Endothelial cell of umbilical vein (primary cell): ENCODE data around the gene ARL6IP6. TPM values are rescaled to one million over a fixed set of nuclear protein-coding genes. Genes with fewer than 3 reads are reported as not detected.

ENCODE experiments used
- BruUV-seq: library from RNA; stranded (reverse); fragments of 400-500 nt; replicated peaks from 2 replicates; lab custom pipeline; 2021; lab: Mats Ljungman, UMichigan
- CTCF ChIA-PET: fragments of 300-600, 350-600 bp; sonication (Branson Sonifier 250); formaldehyde crosslinking; loops from one replicate; lab custom pipeline; 2021; ENCODE audit warnings: antibody characterized with exemption, inconsistent platforms; lab: Charles Lee
- POLR2A ChIA-PET: fragments of 300-600, 350-600 bp; sonication (Branson Sonifier 250); formaldehyde crosslinking; loops from one replicate; lab custom pipeline; 2021; ENCODE audit warnings: antibody characterized with exemption, inconsistent platforms; lab: Charles Lee
- DNase-seq: peaks from one replicate; pipeline ENCODE4 v3.0.0-alpha.2; 2011; ENCODE audit warnings: low read depth, low spot score
- FAIRE-seq: peaks from 2 replicates; lab custom pipeline; 2011; peaks lifted over from hg19 to GRCh38; lab: Jason Lieb, UNC
- H2AFZ ChIP-seq: 2 replicates; pipeline ENCODE4 v1.6.0; 2012; ENCODE audit warnings: low read depth, low read length, control low read depth, inconsistent platforms
- H3K27ac ChIP-seq: 2 replicates; pipeline ENCODE4 v1.5.1; 2011; ENCODE audit warnings: low read depth, mild to moderate bottlenecking, control low read depth, low read length, moderate library complexity; ENCODE audit not compliant: insufficient read depth
- H3K27me3 ChIP-seq, 2 experiments: 2 replicates each; pipeline versions ENCODE4 v1.6.0 to v1.6.1; 2011; ENCODE audit warnings: low read length in 2 of 2, mixed read lengths in 1 of 2; ENCODE audit not compliant: control insufficient read depth in 2 of 2, insufficient read depth in 2 of 2
- H3K36me3 ChIP-seq, 2 experiments: 2 replicates in 1 of 2; 3 replicates in 1 of 2; pipeline ENCODE4 v1.5.1; 2011; ENCODE audit warnings: low read length in 2 of 2, mild to moderate bottlenecking in 1 of 2, moderate library complexity in 1 of 2; ENCODE audit not compliant: control insufficient read depth in 2 of 2, insufficient read depth in 2 of 2; ENCODE audit errors: extremely low read depth in 1 of 2
- H3K4me1 ChIP-seq: 3 replicates; pipeline ENCODE4 v1.5.1; 2011; ENCODE audit warnings: mild to moderate bottlenecking, low read length; ENCODE audit not compliant: control insufficient read depth, insufficient read depth; ENCODE audit errors: extremely low read depth
- H3K4me2 ChIP-seq: 2 replicates; pipeline ENCODE4 v1.6.1; 2011; ENCODE audit warnings: low read length, control low read depth, mixed read lengths; ENCODE audit not compliant: insufficient read depth
- H3K4me3 ChIP-seq, 3 experiments: fragments of 200-600 bp in 1 of 3; sonication (generic), shearing (Covaris generic) in 1 of 3; replicated peaks in 1 of 3; 2 replicates each; pipeline ENCODE4 v1.5.1; 2011 to 2016; ENCODE audit warnings: control low read depth in 3 of 3, low read length in 3 of 3, mild to moderate bottlenecking in 2 of 3, inconsistent platforms in 1 of 3, low read depth in 1 of 3, moderate library complexity in 1 of 3; ENCODE audit not compliant: insufficient read depth in 1 of 3
- H3K79me2 ChIP-seq: 2 replicates; pipeline ENCODE4 v1.6.0; 2012; ENCODE audit warnings: low read length, inconsistent platforms; ENCODE audit not compliant: control insufficient read depth, insufficient read depth
- H3K9ac ChIP-seq: replicated peaks from 2 replicates; pipeline ENCODE3; 2011; ENCODE audit warnings: low read length, control low read depth; ENCODE audit not compliant: insufficient read depth; ENCODE audit errors: extremely low read depth
- H3K9me1 ChIP-seq: replicated peaks from 3 replicates; pipeline ENCODE4 v1.6.0; 2011; ENCODE audit warnings: mild to moderate bottlenecking, low read length; ENCODE audit not compliant: control insufficient read depth, insufficient read depth; ENCODE audit errors: extremely low read depth
- H3K9me3 ChIP-seq: replicated peaks from 2 replicates; pipeline ENCODE4 v1.5.1; 2012; ENCODE audit warnings: low read length, inconsistent platforms; ENCODE audit not compliant: control insufficient read depth, insufficient read depth
- H4K20me1 ChIP-seq: replicated peaks from 2 replicates; pipeline ENCODE3; 2011; ENCODE audit warnings: mild to moderate bottlenecking, low read length; ENCODE audit not compliant: control insufficient read depth, insufficient read depth; ENCODE audit errors: extremely low read depth
- EZH2 ChIP-seq: IDR thresholded peaks from 2 replicates; pipeline ENCODE4 v1.6.1; 2012; ENCODE audit warnings: borderline replicate concordance, low read depth, mild to moderate bottlenecking, moderate library complexity, low read length, inconsistent platforms; ENCODE audit not compliant: severe bottlenecking
- GATA2 ChIP-seq: IDR thresholded peaks from 2 replicates; pipeline ENCODE4 v1.7.0; 2011; ENCODE audit warnings: low read depth, mild to moderate bottlenecking, moderate library complexity, mixed read lengths, low read length; ENCODE audit not compliant: insufficient read length, insufficient read depth
- MAX ChIP-seq: IDR thresholded peaks from 2 replicates; pipeline ENCODE4 v1.6.1; 2011; ENCODE audit not compliant: insufficient read depth, insufficient read length
- POLR2AphosphoS5 ChIP-seq: IDR thresholded peaks from 2 replicates; pipeline ENCODE4 v1.6.1; 2012; ENCODE audit warnings: low read depth, mild to moderate bottlenecking, control low read depth, low read length, moderate library complexity; ENCODE audit not compliant: insufficient read depth
- dilution Hi-C: fragments of 300-500 bp; cut with MboI; formaldehyde crosslinking; loops from one replicate; pipeline ENCODE4 v1.15.0; 2019; ENCODE audit warnings: low sequenced_read_pairs; ENCODE audit not compliant: extremely low pct_ligation_motif_present
- intact Hi-C: fragments of 100-400 bp; cut with micrococcal nuclease; formaldehyde crosslinking; loops from one replicate; pipeline ENCODE4 v1.10.0; 2022
- polyA plus RNA-seq, 4 experiments: library from polyadenylated mRNA; depleted of rRNA in 3 of 4; stranded (reverse) in 3 of 4; unstranded in 1 of 4; fragments of >200 nt; gene quantifications; 2 replicates each; pipeline versions ENCODE4 v1.2.1 to v1.2.3, GENCODE V29; 2011 to 2012; ENCODE audit warnings: missing spikeins in 1 of 4
- total RNA-seq: library from RNA; stranded (reverse); gene quantifications from 2 replicates; pipeline ENCODE4 v1.2.3, GENCODE V29; 2021
- TF ChIP-seq, protein P1 (sequence below), 2 donors: IDR thresholded peaks; 1 replicate in 1 of 2; 2 replicates in 1 of 2; pipeline ENCODE4 v1.5.1; 2011; ENCODE audit warnings: low read length in 2 of 2, mild to moderate bottlenecking in 2 of 2, moderate library complexity in 2 of 2, control low read depth in 1 of 2, inconsistent platforms in 1 of 2, low read depth in 1 of 2; ENCODE audit not compliant: insufficient read depth in 1 of 2; ENCODE audit errors: extremely low read depth in 1 of 2

Gene ARL6IP6
- total and polyA plus RNA-seq, 2 donors (not counting 3 experiments of a cell fraction or from before 2014, with no cell fraction given) = 36.5 to 57.8 TPM

DNA sequence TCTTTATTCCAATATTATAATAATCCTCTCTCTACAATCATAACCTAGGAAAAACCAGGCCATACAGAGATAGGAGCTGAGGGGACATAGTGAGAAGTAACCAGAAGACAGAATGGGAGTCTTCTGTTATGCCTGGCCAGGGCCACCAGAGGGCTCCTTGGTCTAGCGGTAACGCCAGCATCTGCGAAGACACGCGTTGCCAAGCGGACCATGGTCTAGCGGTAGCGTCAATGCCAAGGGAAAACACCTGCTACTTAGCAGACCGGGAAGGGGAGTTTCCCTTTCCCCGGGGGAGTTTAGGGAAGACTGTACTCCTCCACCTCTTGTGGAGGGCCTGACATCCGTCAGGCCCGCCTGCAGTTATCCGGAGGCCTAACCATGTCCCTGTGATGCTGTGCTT lies 36.6 kb downstream of the ARL6IP6 start:
- no peaks in the 10 kb centered on the region for H4K20me1 ChIP-seq
- H3K27me3 ChIP-seq = no peaks in the 10 kb centered on the region
- FAIRE-seq = no peak
- no peak for DNase-seq
- H3K4me3 ChIP-seq = no peak overlapping the region
- H3K4me1 ChIP-seq = no peaks in the 10 kb centered on the region
- H3K79me2 ChIP-seq = no peaks in the 10 kb centered on the region
- BruUV-seq = no TSS peak
- H3K36me3 ChIP-seq = peaks cover 0 to 7% of the 10 kb centered on the region in 2 experiments
- H2AFZ ChIP-seq = no peak overlapping the region
- intact Hi-C loops = no loop called here
- no peaks in the 10 kb centered on the region for H3K9me1 ChIP-seq
- no peak overlapping the region for H3K9ac ChIP-seq
- H3K4me2 ChIP-seq = no peak overlapping the region
- TF ChIP-seq MAX (no peak), POLR2AphosphoS5 (no peak), GATA2 (no peak), EZH2 (no peak)
- TF ChIP-seq, protein P1, sequence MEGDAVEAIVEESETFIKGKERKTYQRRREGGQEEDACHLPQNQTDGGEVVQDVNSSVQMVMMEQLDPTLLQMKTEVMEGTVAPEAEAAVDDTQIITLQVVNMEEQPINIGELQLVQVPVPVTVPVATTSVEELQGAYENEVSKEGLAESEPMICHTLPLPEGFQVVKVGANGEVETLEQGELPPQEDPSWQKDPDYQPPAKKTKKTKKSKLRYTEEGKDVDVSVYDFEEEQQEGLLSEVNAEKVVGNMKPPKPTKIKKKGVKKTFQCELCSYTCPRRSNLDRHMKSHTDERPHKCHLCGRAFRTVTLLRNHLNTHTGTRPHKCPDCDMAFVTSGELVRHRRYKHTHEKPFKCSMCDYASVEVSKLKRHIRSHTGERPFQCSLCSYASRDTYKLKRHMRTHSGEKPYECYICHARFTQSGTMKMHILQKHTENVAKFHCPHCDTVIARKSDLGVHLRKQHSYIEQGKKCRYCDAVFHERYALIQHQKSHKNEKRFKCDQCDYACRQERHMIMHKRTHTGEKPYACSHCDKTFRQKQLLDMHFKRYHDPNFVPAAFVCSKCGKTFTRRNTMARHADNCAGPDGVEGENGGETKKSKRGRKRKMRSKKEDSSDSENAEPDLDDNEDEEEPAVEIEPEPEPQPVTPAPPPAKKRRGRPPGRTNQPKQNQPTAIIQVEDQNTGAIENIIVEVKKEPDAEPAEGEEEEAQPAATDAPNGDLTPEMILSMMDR (IDR thresholded peaks at IDR 0.05; ENCODE audit: extremely low read depth in 1 of 2, insufficient read depth in 1 of 2, low read depth in 1 of 2, low read length in 2 of 2) = peak; percentile 3 to 21
- no peak overlapping the region for H3K27ac ChIP-seq
- H3K9me3 ChIP-seq = no peaks in the 10 kb centered on the region
- CTCF ChIA-PET = interaction anchor here (1.2 kb wide), 2 partner anchors 12 to 13 kb away, joined by 3 to 4 read pairs; no protein-coding TSS in a partner anchor
- dilution Hi-C loops = no loop called here
- POLR2A ChIA-PET = no interaction called here
